ENCODE data around the gene SLC2A4RG. TPM values are rescaled to one million over a fixed set of nuclear protein-coding genes. Genes with fewer than 3 reads are reported as not detected.

The SLC2A4RG gene
- total RNA-seq, 1 experiment from 2014 or later: 64.7 TPM

- no peak for DNase-seq
- H3K4me1 ChIP-seq: no peaks in the 10 kb centered on the region
- no peaks in the 10 kb centered on the region for H3K9me3 ChIP-seq (replicated peaks)
- H3K27ac ChIP-seq: no peak overlapping the region
- H3K27me3 ChIP-seq: 0 out of 2 replicates have a peak, but pooled peaks cover 5% of the 10 kb centered on the region
- H3K4me3 ChIP-seq: no peak overlapping the region
- no peaks in the 10 kb centered on the region for H3K36me3 ChIP-seq
Measured at GRCh38 chr20:63791497-63792156, 52.1 kb downstream of the SLC2A4RG start.

DNA sequence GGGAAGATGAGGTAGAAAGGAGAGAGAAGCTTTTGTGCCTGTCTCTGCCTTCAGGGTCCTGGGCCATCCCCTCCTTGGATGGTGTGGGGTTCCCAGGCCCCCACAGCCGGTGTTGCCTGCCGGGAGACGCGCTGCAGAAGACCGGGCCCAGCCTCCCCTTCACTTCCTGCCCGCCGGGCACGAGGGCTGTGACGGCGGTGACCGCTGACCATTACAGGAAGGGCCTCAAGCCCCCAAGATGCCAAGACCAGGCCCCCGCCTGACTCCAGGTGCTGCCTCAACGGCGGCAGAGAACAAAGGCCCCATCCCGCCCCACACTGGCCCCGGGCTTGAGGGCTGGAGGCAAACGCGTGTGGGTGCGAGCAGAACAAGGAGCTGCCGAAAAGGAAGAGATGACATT is 53.3 kb downstream of the SLC2A4RG start:
- no peak overlapping the region for H3K4me3 ChIP-seq
- no peak overlapping the region for H3K27ac ChIP-seq
- H3K9me3 ChIP-seq (replicated peaks): peaks cover 4% of the 10 kb centered on the region; the same call in 1 of the 2 replicates
- H3K36me3 ChIP-seq: no peaks in the 10 kb centered on the region
- DNase-seq: no peak
- no peaks in the 10 kb centered on the region for H3K4me1 ChIP-seq
- H3K27me3 ChIP-seq: 0 out of 2 replicates have a peak, but pooled peaks cover 5% of the 10 kb centered on the region

Other genes starting within 250 kb of the SLC2A4RG start
- 0.76 and 1.4 TPM in 2 replicates for gene EEF1A2, start 240.7 kb upstream of the SLC2A4RG start, total RNA-seq (2014; rRNA removed; shearing (Covaris generic))
- 149 and 171 TPM in 2 replicates for gene PPDPF, start 219.0 kb upstream of the SLC2A4RG start, total RNA-seq (2014; rRNA removed; shearing (Covaris generic))
- 1.4 TPM in 2 replicates for gene PTK6, start 202.4 kb upstream of the SLC2A4RG start, total RNA-seq (2014; rRNA removed; shearing (Covaris generic))
- gene SRMS, start 192.0 kb upstream of the SLC2A4RG start, total RNA-seq (2014; rRNA removed; shearing (Covaris generic)): not detected in 2 replicates
- gene FNDC11, start 185.6 kb upstream of the SLC2A4RG start, total RNA-seq (2014; rRNA removed; shearing (Covaris generic)): 0.02 and 0.20 TPM in 2 replicates
- gene HELZ2, start 165.5 kb upstream of the SLC2A4RG start, total RNA-seq (2014; rRNA removed; shearing (Covaris generic)): 4.6 and 5.7 TPM in 2 replicates
- gene GMEB2, start 112.7 kb upstream of the SLC2A4RG start, total RNA-seq (2014; rRNA removed; shearing (Covaris generic)): 19.5 and 20.2 TPM in 2 replicates
- gene STMN3, start 86.4 kb upstream of the SLC2A4RG start, total RNA-seq (2014; rRNA removed; shearing (Covaris generic)): 36.6 and 38.0 TPM in 2 replicates
- 16.7 and 25.6 TPM in 2 replicates for gene RTEL1, start 81.5 kb upstream of the SLC2A4RG start, total RNA-seq (2014; rRNA removed; shearing (Covaris generic))
- gene TNFRSF6B, start 43.1 kb upstream of the SLC2A4RG start, total RNA-seq (2014; rRNA removed; shearing (Covaris generic)): 1.3 and 1.7 TPM in 2 replicates
- 39.3 and 44.5 TPM in 2 replicates for gene ARFRP1, start 31.8 kb upstream of the SLC2A4RG start, total RNA-seq (2014; rRNA removed; shearing (Covaris generic))
- gene ZGPAT, start 31.7 kb upstream of the SLC2A4RG start, total RNA-seq (2014; rRNA removed; shearing (Covaris generic)): 24.9 and 26.2 TPM in 2 replicates
- gene LIME1, start 3.1 kb upstream of the SLC2A4RG start, total RNA-seq (2014; rRNA removed; shearing (Covaris generic)): 4.5 and 10.0 TPM in 2 replicates
- gene ZBTB46, start 91.5 kb downstream of the SLC2A4RG start, total RNA-seq (2014; rRNA removed; shearing (Covaris generic)): 4.0 and 5.0 TPM in 2 replicates
- gene ABHD16B, start 121.7 kb downstream of the SLC2A4RG start, total RNA-seq (2014; rRNA removed; shearing (Covaris generic)): not detected in 2 replicates
- gene TPD52L2, start 125.5 kb downstream of the SLC2A4RG start, total RNA-seq (2014; rRNA removed; shearing (Covaris generic)): 96.4 and 105 TPM in 2 replicates
- gene DNAJC5, start 155.3 kb downstream of the SLC2A4RG start, total RNA-seq (2014; rRNA removed; shearing (Covaris generic)): 79.6 and 81.1 TPM in 2 replicates
- gene UCKL1, start 216.6 kb downstream of the SLC2A4RG start, total RNA-seq (2014; rRNA removed; shearing (Covaris generic)): 27.1 and 35.0 TPM in 2 replicates
- 19.1 and 19.6 TPM in 2 replicates for gene ZNF512B, start 230.2 kb downstream of the SLC2A4RG start, total RNA-seq (2014; rRNA removed; shearing (Covaris generic))
- 0.08 TPM in 1 of 2 replicates, not detected in the other for gene SAMD10, start 239.9 kb downstream of the SLC2A4RG start, total RNA-seq (2014; rRNA removed; shearing (Covaris generic))
- 70.1 and 71.9 TPM in 2 replicates for gene PRPF6, start 241.4 kb downstream of the SLC2A4RG start, total RNA-seq (2014; rRNA removed; shearing (Covaris generic))